ENCODE measurements around the gene GBA3.

- no peak for TF ChIP-seq POLR2AphosphoS5 (IDR thresholded peaks at IDR 0.05)
- TF ChIP-seq CTCF (IDR thresholded peaks at IDR 0.05) = no peak
Measured at GRCh38 chr4:22689428-22689827, 3.3 kb upstream of the GBA3 start.
